ENCODE measurements around the gene RAB20.

The RAB20 gene

GRCh38 chr13:110528371-110528770 is 33.2 kb downstream of the RAB20 start:
- H3K4me3 ChIP-seq (replicated peaks; ENCODE audit: insufficient read depth, low read length): no peak overlapping the region
- H3K27ac ChIP-seq (replicated peaks): peak overlapping the region; percentile 10
- peak in 1 of 2 experiments; percentile 41 for DNase-seq (ENCODE audit: low read depth in 1 of 2, low spot score in 1 of 2)
- TF ChIP-seq SPI1 (IDR thresholded peaks at IDR 0.05; ENCODE audit: borderline replicate concordance, low read depth) (no peak), POLR2AphosphoS5 (IDR thresholded peaks at IDR 0.05; ENCODE audit: low read depth) (no peak), GABPA (IDR thresholded peaks at IDR 0.05; ENCODE audit: low read depth) (no peak), CTCF (IDR thresholded peaks at IDR 0.05; ENCODE audit: insufficient read depth, low read length) (no peak)
- TF ChIP-seq, protein P1, sequence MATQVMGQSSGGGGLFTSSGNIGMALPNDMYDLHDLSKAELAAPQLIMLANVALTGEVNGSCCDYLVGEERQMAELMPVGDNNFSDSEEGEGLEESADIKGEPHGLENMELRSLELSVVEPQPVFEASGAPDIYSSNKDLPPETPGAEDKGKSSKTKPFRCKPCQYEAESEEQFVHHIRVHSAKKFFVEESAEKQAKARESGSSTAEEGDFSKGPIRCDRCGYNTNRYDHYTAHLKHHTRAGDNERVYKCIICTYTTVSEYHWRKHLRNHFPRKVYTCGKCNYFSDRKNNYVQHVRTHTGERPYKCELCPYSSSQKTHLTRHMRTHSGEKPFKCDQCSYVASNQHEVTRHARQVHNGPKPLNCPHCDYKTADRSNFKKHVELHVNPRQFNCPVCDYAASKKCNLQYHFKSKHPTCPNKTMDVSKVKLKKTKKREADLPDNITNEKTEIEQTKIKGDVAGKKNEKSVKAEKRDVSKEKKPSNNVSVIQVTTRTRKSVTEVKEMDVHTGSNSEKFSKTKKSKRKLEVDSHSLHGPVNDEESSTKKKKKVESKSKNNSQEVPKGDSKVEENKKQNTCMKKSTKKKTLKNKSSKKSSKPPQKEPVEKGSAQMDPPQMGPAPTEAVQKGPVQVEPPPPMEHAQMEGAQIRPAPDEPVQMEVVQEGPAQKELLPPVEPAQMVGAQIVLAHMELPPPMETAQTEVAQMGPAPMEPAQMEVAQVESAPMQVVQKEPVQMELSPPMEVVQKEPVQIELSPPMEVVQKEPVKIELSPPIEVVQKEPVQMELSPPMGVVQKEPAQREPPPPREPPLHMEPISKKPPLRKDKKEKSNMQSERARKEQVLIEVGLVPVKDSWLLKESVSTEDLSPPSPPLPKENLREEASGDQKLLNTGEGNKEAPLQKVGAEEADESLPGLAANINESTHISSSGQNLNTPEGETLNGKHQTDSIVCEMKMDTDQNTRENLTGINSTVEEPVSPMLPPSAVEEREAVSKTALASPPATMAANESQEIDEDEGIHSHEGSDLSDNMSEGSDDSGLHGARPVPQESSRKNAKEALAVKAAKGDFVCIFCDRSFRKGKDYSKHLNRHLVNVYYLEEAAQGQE (IDR thresholded peaks at IDR 0.05; ENCODE audit: insufficient replicate concordance, low read depth): no peak
- H3K27me3 ChIP-seq (ENCODE audit: insufficient read depth, poor library complexity, severe bottlenecking): no peaks in the 10 kb centered on the region

DNA sequence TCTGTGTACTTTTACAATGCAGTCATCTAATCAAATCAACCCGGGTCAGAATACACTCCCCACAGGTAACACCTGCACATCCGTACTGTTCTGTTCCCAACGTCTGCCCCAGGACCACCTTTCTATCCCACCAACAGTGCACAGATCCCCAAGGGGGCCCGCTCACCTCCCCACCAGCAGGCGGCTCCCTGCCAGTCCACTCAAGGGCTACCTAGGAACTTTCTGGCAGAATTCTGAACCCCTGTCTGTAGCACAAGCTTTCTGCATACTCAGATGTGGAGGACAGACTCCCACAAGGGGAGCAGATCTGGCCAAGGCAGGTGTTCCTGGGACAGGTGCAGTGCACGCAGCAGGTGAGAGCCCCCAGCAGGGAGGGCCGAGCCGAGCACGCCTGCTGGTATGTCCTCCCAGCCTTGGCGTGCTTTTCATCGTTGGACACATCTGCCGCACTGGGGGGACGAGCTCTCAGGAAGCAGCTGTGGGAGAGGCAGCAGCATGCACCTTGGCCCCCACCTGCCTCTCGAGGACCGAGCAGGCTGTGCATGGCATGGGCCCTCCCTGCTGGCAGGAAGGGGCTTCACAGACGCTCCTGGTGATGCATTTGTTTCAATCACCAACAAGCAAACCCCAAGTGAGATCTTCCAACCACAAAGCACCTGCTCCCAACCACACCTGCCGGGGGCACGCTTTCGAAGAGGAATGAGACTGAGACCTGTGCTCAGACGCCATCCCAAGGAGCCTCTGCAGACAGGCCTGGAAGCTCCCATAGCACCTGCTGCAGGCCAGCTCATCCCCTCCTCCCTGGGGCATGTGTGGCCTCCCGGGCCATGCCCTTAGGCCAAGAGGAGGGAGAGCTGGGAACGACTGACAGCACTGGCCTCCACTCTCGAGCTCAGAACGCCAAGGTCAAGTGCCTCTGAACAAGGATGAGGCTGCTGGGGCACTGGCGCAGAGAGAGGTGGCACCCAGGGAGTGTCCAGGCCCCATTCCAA is 35.9 kb downstream of the RAB20 start:
- Histone ChIP-seq H3K27me3 (ENCODE audit: insufficient read depth, poor library complexity, severe bottlenecking) (no peaks in the 10 kb centered on the region), H3K27ac (replicated peaks) (no peak overlapping the region), H3K4me3 (replicated peaks; ENCODE audit: insufficient read depth, low read length) (no peak overlapping the region)
- no peak for DNase-seq (ENCODE audit: low read depth in 1 of 2, low spot score in 1 of 2)
- TF ChIP-seq GABPA (IDR thresholded peaks at IDR 0.05; ENCODE audit: low read depth) (no peak), POLR2AphosphoS5 (IDR thresholded peaks at IDR 0.05; ENCODE audit: low read depth) (no peak), SPI1 (IDR thresholded peaks at IDR 0.05; ENCODE audit: borderline replicate concordance, low read depth) (no peak), CTCF (IDR thresholded peaks at IDR 0.05; ENCODE audit: insufficient read depth, low read length) (no peak)
- TF ChIP-seq, protein P1 (IDR thresholded peaks at IDR 0.05; ENCODE audit: insufficient replicate concordance, low read depth): no peak

GRCh38 chr13:110524541-110525257 is 36.8 kb downstream of the RAB20 start:
- Histone ChIP-seq H3K4me3 (replicated peaks; ENCODE audit: insufficient read depth, low read length) (no peak overlapping the region), H3K27ac (replicated peaks) (peak overlapping the region; percentile 49), H3K27me3 (ENCODE audit: insufficient read depth, poor library complexity, severe bottlenecking) (no peaks in the 10 kb centered on the region)
- DNase-seq (ENCODE audit: low read depth in 1 of 2, low spot score in 1 of 2): peak; percentile 38 to 91
- TF ChIP-seq GABPA (IDR thresholded peaks at IDR 0.05; ENCODE audit: low read depth) (no peak), POLR2AphosphoS5 (IDR thresholded peaks at IDR 0.05; ENCODE audit: low read depth) (peak; percentile 65; the same call in 1 of the 2 replicates), SPI1 (IDR thresholded peaks at IDR 0.05; ENCODE audit: borderline replicate concordance, low read depth) (peak; percentile 37; the same call in 1 of the 2 replicates)
